CD14-positive monocyte (primary cell): ENCODE data around the gene SPTSSA. TPM values are rescaled to one million over a fixed set of nuclear protein-coding genes. Genes with fewer than 3 reads are reported as not detected.

Experiments
- DNase-seq, 3 donors: peaks; one replicate each; pipeline ENCODE4 v3.0.0-alpha.2; 2011 to 2022
- H2AFZ ChIP-seq: 2 replicates; pipeline ENCODE4 v1.6.0; 2012; ENCODE audit warnings: mild to moderate bottlenecking, low read depth, low read length, inconsistent platforms; ENCODE audit not compliant: insufficient read depth, poor library complexity, severe bottlenecking
- H3K27ac ChIP-seq, 2 donors: 1 replicate in 1 of 2; 2 replicates in 1 of 2; pipeline ENCODE4 v1.5.1; 2012 to 2013; ENCODE audit warnings: low read length in 2 of 2, control low read depth in 1 of 2, inconsistent platforms in 1 of 2, low read depth in 1 of 2, mild to moderate bottlenecking in 1 of 2
- H3K27me3 ChIP-seq, 2 donors: one replicate each; pipeline versions ENCODE4 v1.6.0 to v1.6.1; 2011 to 2013; ENCODE audit warnings: low read length in 2 of 2; ENCODE audit not compliant: control insufficient read depth in 2 of 2, insufficient read depth in 2 of 2
- H3K36me3 ChIP-seq, 2 donors: replicated peaks in 1 of 2; 1 replicate in 1 of 2; 2 replicates in 1 of 2; pipeline versions ENCODE4 v1.5.1 to v1.6.1; 2012 to 2013; ENCODE audit warnings: low read length in 2 of 2, control low read depth in 1 of 2, inconsistent platforms in 1 of 2, mild to moderate bottlenecking in 1 of 2; ENCODE audit not compliant: insufficient read depth in 2 of 2, control insufficient read depth in 1 of 2
- H3K4me1 ChIP-seq, 2 donors: 1 replicate in 1 of 2; 2 replicates in 1 of 2; pipeline versions ENCODE4 v1.5.1 to v1.6.1; 2012 to 2013; ENCODE audit warnings: low read length in 2 of 2, control low read depth in 1 of 2, inconsistent platforms in 1 of 2, mild to moderate bottlenecking in 1 of 2, moderate library complexity in 1 of 2; ENCODE audit not compliant: insufficient read depth in 2 of 2, control insufficient read depth in 1 of 2
- H3K4me2 ChIP-seq: replicated peaks from 2 replicates; pipeline ENCODE3; 2012; ENCODE audit warnings: low read length, moderate library complexity, mild to moderate bottlenecking; ENCODE audit not compliant: poor library complexity, severe bottlenecking; ENCODE audit errors: extremely low read depth
- H3K4me3 ChIP-seq, 3 experiments: fragments of 200-600 bp in 1 of 3; sonication (generic) in 1 of 3; replicated peaks in 1 of 3; 1 replicate in 2 of 3; 2 replicates in 1 of 3; pipeline ENCODE4 v1.5.1; 2011 to 2013; ENCODE audit warnings: low read length in 3 of 3, mild to moderate bottlenecking in 3 of 3, control low read depth in 2 of 3, low read depth in 2 of 3, inconsistent platforms in 1 of 3, moderate library complexity in 1 of 3
- H3K79me2 ChIP-seq: 2 replicates; pipeline ENCODE4 v1.6.0; 2012; ENCODE audit warnings: mild to moderate bottlenecking, control low read depth, inconsistent platforms, low read length, moderate library complexity; ENCODE audit not compliant: insufficient read depth
- H3K9ac ChIP-seq: 2 replicates; pipeline ENCODE4 v1.6.0; 2017; ENCODE audit warnings: low read length, mild to moderate bottlenecking; ENCODE audit not compliant: insufficient read depth, poor library complexity, severe bottlenecking
- H3K9me3 ChIP-seq, 2 donors: replicated peaks in 1 of 2; 1 replicate in 1 of 2; 2 replicates in 1 of 2; pipeline versions ENCODE4 v1.5.1 to v1.6.1; 2012 to 2013; ENCODE audit warnings: low read length in 2 of 2, control low read depth in 1 of 2; ENCODE audit not compliant: control insufficient read depth in 1 of 2, insufficient read depth in 1 of 2
- H4K20me1 ChIP-seq: 2 replicates; pipeline ENCODE4 v1.6.0; 2012; ENCODE audit warnings: mild to moderate bottlenecking, low read length, control low read depth, moderate library complexity; ENCODE audit not compliant: insufficient read depth
- H3K27ac Mint-ChIP-seq, 7 donors: one replicate each; pipeline ENCODE4 v1.8.0; 2020; ENCODE audit warnings: mild to moderate bottlenecking in 7 of 7, mixed read lengths in 7 of 7, moderate library complexity in 6 of 7, inconsistent platforms in 2 of 7
- H3K27me3 Mint-ChIP-seq, 3 donors: one replicate each; pipeline ENCODE4 v1.8.0; 2021 to 2022; ENCODE audit warnings: low read depth in 3 of 3, mild to moderate bottlenecking in 3 of 3, mixed read lengths in 3 of 3, moderate library complexity in 3 of 3, inconsistent platforms in 1 of 3
- H3K36me3 Mint-ChIP-seq, 2 donors: one replicate each; pipeline ENCODE4 v1.8.0; 2020; ENCODE audit warnings: mixed read lengths in 2 of 2, inconsistent platforms in 1 of 2, mild to moderate bottlenecking in 1 of 2
- H3K4me1 Mint-ChIP-seq: one replicate; pipeline ENCODE4 v1.8.0; 2020; ENCODE audit warnings: mild to moderate bottlenecking, mixed read lengths
- H3K4me3 Mint-ChIP-seq, 2 donors: one replicate each; pipeline ENCODE4 v1.8.0; 2020; ENCODE audit warnings: mild to moderate bottlenecking in 2 of 2, mixed read lengths in 2 of 2, moderate library complexity in 1 of 2
- H3K9me3 Mint-ChIP-seq, 7 donors: one replicate each; pipeline ENCODE4 v1.8.0; 2020 to 2022; ENCODE audit warnings: mixed read lengths in 7 of 7, mild to moderate bottlenecking in 6 of 7, moderate library complexity in 6 of 7, inconsistent platforms in 2 of 7
- CTCF ChIP-seq: fragments of 200-600 bp; IDR thresholded peaks from one replicate; pipeline ENCODE4 v1.8.0; 2022; ENCODE audit warnings: antibody characterized with exemption, mild to moderate bottlenecking
- WGBS: methylation state at CpG from one replicate; pipeline ENCODE4 v1.1.5; 2013; ENCODE audit warnings: missing lambda C conversion rate; ENCODE audit not compliant: insufficient coverage; 5-methylcytosine and 5-hydroxymethylcytosine counted together
- intact Hi-C, 2 donors: fragments of 100-400 bp; cut with micrococcal nuclease; formaldehyde crosslinking; loops; one replicate each; pipeline versions ENCODE4 v1.15.0 to v1.15.1; 2023
- polyA plus RNA-seq, 3 donors: library from polyadenylated mRNA; depleted of rRNA in 1 of 3; unstranded in 2 of 3; stranded (reverse) in 1 of 3; fragments of 300-500 nt in 2 of 3; fragments of >200 nt in 1 of 3; fragmentation: Illumina TruSeq in 2 of 3; gene quantifications; 1 replicate in 2 of 3; 2 replicates in 1 of 3; pipeline ENCODE4 v1.2.3, GENCODE V29; 2012 to 2021

Gene SPTSSA
- polyA plus RNA-seq, 3 donors = 14.2 to 85.7 (median 70.6) TPM

- H3K27ac ChIP-seq = no peak overlapping the region
- no peak overlapping the region for H3K4me3 ChIP-seq
- H3K9me3 ChIP-seq = peaks cover 12 to 20% of the 10 kb centered on the region in 2 donors
- H3K36me3 Mint-ChIP-seq = no peaks in the 10 kb centered on the region
- intact Hi-C loops = no loop called here
- no peaks in the 10 kb centered on the region for H4K20me1 ChIP-seq
- no peak overlapping the region for H3K27ac Mint-ChIP-seq
- no peaks in the 10 kb centered on the region for H3K36me3 ChIP-seq
- no peak overlapping the region for H3K9ac ChIP-seq
- H3K4me3 Mint-ChIP-seq = no peak overlapping the region
- DNase-seq = no peak
- H3K4me2 ChIP-seq = no peak overlapping the region
- H3K9me3 Mint-ChIP-seq = peaks cover 19 to 38% (median 33%) of the 10 kb centered on the region in 7 donors
- peaks cover 15% of the 10 kb centered on the region for H3K4me1 Mint-ChIP-seq
- peaks cover 11 to 15% of the 10 kb centered on the region in 2 donors for H3K4me1 ChIP-seq
- WGBS = no CpG with 5 or more reads among the region's 1 CpG
- H2AFZ ChIP-seq = no peak overlapping the region
- H3K27me3 Mint-ChIP-seq = peaks cover 0 to 2% (median 1%) of the 10 kb centered on the region in 3 donors
- H3K79me2 ChIP-seq = no peaks in the 10 kb centered on the region
- no peak for TF ChIP-seq CTCF
- H3K27me3 ChIP-seq = no peaks in the 10 kb centered on the region
Measured at GRCh38 chr14:34407951-34408350, 54.1 kb downstream of the SPTSSA start.

GRCh38 chr14:34404416-34404815 is 57.6 kb downstream of the SPTSSA start:
- Histone ChIP-seq H3K4me2 (peak overlapping the region; percentile 11), H3K4me3 (no peak overlapping the region), H3K27me3 (no peaks in the 10 kb centered on the region), H3K4me1 (peaks cover 17 to 27% of the 10 kb centered on the region in 2 donors), H4K20me1 (no peaks in the 10 kb centered on the region), H3K9me3 (peaks cover 2 to 11% of the 10 kb centered on the region in 2 donors), H3K36me3 (no peaks in the 10 kb centered on the region), H3K79me2 (no peaks in the 10 kb centered on the region), H3K9ac (no peak overlapping the region), H3K27ac (peak overlapping the region in 1 of 2 donors; percentile 31), H2AFZ (peak overlapping the region; percentile 46)
- H3K4me3 Mint-ChIP-seq = no peak overlapping the region
- H3K27ac Mint-ChIP-seq = no peak overlapping the region
- peaks cover 0 to 3% (median 2%) of the 10 kb centered on the region in 3 donors for H3K27me3 Mint-ChIP-seq
- TF ChIP-seq CTCF = no peak
- H3K36me3 Mint-ChIP-seq = no peaks in the 10 kb centered on the region
- WGBS = 0% methylated on average over 2 of the region's 2 CpGs
- no peak for DNase-seq
- intact Hi-C loops = no loop called here
- peaks cover 28% of the 10 kb centered on the region for H3K4me1 Mint-ChIP-seq
- H3K9me3 Mint-ChIP-seq = peaks cover 5 to 26% (median 17%) of the 10 kb centered on the region in 7 donors
